ENCODE measurements around the gene SEC63.

DNA sequence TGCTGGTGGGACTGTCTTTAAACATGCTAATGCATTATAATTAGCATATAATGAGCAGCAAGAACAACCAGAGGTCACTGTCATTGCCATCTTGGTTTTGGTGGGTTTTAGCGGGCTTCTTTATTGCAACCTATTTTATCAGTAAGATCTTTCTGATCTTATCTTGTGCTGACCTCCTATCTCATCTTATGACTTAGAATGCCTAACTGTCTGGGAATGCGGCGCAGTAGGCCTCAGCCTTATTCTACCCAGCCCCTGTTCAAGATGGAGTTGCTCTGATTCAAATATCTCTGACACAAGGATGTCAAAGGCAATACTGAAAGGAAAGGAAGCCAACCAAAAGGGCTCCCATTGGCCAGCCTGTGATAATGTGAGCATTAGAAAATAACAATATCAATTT is 29.8 kb upstream of the SEC63 start:
- TF ChIP-seq EP300 (IDR thresholded peaks at IDR 0.05): no peak
- TF ChIP-seq, protein P1, sequence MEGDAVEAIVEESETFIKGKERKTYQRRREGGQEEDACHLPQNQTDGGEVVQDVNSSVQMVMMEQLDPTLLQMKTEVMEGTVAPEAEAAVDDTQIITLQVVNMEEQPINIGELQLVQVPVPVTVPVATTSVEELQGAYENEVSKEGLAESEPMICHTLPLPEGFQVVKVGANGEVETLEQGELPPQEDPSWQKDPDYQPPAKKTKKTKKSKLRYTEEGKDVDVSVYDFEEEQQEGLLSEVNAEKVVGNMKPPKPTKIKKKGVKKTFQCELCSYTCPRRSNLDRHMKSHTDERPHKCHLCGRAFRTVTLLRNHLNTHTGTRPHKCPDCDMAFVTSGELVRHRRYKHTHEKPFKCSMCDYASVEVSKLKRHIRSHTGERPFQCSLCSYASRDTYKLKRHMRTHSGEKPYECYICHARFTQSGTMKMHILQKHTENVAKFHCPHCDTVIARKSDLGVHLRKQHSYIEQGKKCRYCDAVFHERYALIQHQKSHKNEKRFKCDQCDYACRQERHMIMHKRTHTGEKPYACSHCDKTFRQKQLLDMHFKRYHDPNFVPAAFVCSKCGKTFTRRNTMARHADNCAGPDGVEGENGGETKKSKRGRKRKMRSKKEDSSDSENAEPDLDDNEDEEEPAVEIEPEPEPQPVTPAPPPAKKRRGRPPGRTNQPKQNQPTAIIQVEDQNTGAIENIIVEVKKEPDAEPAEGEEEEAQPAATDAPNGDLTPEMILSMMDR (IDR thresholded peaks at IDR 0.05): no peak
- TF ChIP-seq POLR2A (IDR thresholded peaks at IDR 0.05): no peak

Data from upper lobe of left lung (tissue), 4 donors.